NCI-H82 treated with DMSO at 0.1 percent for 48 hours (cell line): ENCODE data around the gene SLN.
"Not testable (repeated sequence)": the region's sequence is repeated elsewhere in the genome, so short reads cannot be mapped to it uniquely, and the experiment has no call there.

Experiments used
- DNase-seq: peaks from one replicate; lab custom pipeline; 2025; ENCODE audit not compliant: unreplicated experiment; lab: John Stamatoyannopoulos, UW

Gene SLN

DNA sequence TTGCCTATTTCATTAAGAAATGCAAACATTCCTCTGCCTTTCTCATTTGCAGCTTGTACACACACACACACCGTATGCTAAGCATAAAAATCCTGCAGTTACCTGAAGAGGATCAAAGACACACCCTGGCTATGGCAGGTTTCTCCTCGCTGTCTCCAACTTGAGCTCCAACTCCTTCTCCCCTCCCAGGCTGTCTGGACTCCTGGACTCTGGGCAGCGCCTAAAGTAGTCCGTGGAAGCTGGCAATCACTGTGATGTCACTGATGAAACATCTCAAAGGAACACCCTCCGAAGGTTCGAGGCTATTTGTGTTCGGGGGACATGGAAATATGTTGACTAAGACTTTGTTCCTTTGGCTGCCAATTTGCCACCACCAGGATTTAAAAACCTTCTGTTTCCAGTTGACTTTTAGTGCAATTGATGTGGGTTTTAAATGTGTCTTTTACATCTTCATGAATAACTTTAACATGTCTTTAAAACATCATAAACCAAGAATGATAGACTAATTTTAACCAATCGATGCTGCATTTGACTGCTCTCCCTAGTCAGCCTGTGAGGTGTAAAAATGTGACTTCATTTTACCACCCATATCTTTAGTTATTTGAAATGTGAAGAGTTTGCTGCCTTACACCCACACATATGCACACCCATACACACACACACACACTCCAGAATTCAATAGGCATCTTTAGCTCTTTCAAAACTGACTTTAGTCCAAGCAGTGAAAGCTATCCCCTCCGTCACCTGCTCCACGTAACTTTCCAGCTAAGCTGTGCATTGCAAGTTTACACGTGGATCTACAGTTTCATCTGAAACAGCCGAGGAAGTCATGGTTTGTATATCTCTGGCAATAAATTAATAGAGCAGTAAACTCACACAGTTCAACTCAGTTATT, at the start of gene SLN:
Gene SLN (minus strand): TSS at position 196 of the 895 bp plus-strand sequence.
- DNase-seq: no peak

DNA sequence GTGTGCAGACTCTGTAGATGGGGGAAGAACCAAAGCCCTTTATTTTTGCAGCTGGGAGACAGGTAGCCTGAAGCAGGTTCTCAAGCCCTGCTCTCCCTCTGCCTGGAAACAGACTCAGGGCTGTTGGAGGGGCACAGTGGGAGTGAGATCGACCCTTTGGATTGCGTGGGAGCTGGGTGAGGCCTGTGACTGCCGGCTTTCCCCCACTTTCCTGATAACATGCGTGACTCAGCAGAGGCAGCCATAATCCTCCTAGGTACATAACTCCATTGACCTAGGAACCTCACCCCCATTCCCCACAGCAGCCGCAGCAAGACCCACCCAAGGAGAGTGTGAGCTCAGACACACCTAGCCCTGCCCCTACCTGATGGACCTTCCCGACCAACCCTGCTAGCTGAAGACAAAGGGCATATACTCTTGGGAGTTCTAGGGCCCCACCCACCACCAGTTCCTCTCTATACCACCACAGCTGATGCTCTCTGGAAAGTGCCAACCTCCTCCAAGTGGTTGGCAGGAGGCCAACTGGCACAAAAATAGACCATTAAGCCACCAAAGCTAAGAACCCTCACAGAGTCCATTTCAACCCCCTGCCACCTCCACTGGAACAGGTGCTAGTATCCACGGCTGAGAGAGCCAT, 47.0 kb upstream of the SLN start:
- not testable (repeated sequence) for DNase-seq

DNA sequence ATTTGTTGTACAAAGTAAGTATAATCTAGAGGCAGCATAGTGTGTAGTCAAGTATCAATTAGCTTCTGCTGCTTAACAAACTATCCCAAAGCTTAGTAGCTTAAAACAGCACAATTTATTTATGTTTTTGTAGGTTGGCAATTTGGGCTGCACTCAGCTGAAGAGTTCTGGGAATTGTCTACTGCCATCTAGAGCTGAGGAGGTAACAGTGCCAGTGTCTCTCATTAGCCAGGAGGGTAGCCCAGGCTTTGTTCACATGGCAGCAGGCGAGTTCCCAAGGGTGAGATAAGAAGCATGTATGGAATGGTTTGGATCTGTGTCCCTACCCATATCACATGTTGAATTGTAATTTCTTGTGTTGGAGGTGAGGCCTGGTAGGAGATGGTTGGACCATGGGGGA, 45.8 kb upstream of the SLN start:
- no peak for DNase-seq

DNA sequence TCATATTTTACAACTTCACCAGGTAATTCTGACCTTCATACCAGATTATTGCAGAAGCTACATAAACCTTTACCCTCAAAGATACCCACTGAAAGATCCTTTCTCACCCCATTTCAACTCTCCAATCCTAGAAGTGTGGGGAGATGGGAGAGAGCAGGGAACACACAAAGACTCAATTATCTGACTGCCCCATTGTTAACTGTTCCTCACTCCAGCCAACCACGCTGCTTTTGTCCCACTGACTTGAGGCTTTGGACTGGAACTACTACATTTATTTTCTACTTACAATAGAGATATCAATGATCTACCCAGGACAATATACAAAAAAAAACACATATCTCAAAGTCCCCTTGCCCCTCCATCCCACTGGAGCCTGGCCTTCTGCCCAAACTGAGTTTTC, 44.7 kb upstream of the SLN start:
- DNase-seq: no peak

DNA sequence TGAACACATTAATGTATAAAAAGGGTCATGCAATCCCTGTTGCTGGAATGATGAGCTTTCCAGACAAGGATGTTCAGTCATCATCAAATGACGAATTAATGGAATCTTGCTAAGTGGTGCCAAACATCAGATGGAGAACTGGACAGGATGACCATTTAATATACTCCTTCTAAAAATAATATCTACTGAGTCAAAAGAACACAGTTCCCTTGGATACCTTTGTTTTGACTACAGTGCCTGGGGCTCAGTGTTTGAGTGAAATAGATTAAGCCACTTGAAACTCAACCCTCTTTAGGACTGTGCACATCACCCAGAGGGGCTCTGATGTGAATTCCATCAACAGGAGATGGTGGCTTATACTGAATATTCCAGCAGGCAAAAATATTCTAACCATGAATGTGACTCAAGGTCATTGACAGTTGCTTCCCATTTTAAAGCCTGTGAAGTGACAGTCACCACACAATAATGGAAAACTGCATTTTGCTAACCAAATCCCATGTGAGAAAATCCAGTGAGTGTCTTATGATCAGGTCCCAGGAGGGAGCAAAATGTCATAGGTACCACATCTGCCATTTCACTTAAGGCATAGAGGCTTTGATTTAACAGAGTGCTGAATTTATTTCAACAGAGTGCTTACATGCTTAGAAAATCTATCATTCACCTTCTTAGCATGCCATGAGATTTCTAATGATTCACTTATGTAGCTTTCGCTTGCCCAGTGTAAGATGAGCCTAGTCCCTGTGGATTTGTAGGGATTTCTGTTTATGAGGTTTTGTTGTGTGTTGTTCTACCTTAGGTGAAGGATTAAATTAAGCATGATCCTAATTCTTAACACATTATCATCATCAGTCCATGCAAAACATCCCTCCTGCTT, 41.3 kb upstream of the SLN start:
- no peak for DNase-seq

DNA sequence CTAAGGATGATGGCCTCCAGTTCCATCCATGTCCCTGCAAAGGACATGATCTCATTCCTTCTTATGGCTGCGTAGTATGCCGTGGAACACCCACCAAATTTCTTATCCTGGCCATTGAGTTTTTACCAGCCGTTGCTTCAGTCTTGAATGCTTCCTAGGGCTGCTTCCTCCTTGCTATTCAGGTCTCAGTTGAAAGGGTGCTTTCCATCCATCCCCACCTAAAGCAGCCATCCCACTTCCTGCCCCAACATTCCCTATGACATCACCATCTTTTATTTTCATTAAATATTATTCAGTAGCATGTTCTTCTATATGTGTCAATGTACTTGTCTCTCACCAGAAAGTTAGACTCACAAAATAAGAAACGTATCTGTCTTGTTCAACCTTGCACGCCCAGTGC, 40.7 kb upstream of the SLN start:
- no peak for DNase-seq

DNA sequence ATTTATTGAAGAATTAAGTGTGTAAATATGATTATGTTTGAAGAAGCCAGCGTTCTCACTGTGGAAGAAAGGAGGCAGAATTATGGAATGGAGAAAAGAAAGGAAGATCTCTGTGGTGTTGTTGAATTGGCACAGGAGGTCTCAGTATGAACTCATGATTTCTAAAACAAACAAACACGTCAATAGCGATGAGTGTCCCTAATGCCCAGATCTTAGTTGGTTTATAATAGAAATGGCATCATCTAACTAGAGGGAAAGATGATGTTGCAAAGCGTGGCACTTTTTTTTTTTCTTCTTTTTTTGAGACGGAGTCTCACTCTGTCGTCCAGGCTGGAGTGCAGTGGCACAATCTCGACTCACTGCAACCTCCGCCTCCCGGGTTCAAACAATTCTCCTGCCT, 39.2 kb upstream of the SLN start:
- no peak for DNase-seq

DNA sequence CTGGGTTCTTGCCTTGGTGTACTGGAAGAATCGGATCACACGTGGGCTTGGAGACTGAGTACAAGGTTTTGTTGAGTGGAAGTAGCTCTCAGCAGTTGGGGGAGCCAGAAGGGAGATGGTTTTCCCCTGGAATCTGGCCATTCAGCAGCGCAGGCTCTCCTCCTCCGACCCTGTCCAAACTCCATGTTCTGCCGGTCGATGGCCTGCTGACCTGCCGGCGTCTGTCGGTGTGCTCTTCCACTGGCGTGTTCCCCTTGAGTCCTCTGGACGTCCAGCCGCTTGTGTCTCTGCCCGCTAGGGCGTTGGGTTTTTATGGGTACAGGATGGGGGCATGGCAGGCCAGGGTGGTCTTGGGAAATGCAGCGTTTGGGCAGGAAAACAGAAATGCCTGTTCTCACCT, 38.5 kb upstream of the SLN start:
- no peak for DNase-seq

DNA sequence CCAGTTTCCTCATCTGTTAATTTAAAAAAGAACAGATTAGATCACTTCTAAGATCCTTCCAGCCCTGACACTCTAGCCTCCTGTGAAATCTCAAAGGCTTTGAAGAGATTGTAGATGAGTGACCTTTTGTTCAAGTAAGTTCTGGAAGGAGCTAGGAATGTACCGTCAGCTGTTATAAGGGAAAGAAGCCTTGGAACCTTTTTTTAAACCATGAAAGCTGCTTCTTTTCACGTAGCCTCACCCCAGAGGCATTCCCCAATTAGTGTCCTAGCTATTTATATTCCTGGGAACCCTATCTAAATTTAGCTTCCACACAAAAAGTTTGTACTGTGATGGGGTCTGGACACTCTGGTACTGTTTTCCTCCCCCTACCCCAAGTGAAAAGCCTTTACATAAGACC, 35.8 kb upstream of the SLN start:
- no peak for DNase-seq

DNA sequence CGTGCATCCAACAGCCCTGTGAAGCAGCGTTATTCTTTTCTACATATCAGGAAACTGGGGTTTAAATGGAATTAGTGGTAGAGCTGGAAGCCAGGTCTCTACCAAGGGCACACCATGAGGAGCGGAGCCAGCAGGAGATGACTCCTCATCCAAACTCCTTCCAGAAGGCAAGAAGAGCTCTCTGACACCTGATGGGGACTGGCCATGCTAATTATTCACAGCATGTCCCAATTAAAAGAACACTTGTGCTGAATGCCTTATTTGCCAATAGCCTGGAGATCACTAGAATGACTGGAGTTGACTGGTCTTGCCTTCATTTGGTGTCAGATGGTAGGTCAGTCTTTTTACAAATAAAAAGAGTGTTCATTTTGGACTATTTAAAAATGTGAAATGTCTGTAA, 32.9 kb upstream of the SLN start:
- DNase-seq: no peak

DNA sequence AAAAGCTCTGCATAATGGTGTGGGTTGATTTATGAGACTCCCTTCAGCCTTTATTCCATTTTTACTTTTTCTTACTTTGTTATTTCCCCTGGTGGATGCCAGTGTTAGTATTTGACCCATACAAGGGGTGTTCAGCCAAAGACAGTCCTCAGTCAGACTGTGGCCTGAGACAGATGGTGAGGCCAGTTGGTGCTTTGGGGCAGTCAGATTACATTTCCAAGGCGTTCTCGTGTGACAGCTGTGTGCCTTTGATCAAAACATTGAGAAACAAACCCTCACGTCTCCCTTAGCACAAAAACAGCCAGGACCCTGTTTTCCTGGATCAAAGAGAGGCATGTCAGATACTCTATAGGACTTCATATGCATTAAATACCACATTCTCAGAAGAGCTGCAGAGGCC, 31.3 kb upstream of the SLN start:
- DNase-seq: peak; percentile 74

DNA sequence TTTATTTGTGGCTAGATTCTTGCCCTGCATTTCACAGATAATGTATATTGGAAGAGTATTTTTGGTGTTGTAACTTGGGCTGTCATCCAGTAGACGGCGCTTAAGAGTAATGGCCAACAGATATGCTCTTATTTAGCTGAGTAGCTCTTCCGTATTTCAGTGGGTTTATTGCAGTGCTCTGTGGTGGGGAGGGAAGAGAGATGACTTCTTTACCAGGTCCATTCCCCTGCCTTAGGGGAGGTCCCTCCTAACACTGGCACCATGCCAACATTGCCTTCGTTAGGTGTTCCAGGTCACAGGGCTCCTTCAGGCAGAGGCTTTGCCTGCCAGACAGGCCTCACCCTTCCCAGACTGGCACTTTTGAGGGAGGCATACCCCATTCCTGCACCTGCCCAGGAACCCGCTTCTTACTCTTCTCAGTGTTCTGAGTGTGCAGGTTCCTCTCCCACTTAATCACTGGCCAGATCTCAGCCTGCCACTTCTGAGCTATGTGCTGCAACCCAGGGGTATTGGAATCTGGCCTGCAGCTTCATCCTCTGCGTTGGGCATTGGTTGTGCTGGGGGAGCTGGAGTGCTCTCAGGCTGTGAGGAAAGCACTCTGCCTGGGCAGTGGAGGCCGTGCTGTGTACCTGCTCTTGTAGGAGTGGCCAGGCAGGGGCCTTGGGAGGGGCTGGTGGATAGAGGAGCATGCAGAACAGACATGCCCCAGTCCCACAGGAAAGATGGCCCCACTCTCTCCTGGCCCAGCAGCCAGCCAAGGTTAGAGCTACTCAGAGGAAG, 29.4 kb upstream of the SLN start:
- DNase-seq: no peak

DNA sequence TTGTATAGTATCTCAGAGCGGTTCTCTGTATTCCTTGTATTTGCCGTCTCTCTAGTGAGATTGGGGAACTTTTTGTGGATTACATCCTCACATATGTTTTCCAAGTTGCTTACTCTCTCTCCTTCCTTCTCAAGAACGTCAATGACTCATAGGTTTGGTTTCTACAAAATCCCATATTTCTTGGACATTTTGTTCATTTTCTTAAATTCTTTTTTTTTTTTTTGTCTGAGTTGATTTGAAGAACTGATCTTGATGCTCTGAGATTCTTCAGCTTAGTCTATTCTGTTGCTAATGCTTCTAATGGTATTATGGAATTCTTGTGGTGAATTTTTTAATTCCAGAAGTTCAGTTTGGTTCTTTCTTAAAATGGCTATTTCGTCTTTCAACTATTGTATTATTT, 28.4 kb upstream of the SLN start:
- DNase-seq: no peak

DNA sequence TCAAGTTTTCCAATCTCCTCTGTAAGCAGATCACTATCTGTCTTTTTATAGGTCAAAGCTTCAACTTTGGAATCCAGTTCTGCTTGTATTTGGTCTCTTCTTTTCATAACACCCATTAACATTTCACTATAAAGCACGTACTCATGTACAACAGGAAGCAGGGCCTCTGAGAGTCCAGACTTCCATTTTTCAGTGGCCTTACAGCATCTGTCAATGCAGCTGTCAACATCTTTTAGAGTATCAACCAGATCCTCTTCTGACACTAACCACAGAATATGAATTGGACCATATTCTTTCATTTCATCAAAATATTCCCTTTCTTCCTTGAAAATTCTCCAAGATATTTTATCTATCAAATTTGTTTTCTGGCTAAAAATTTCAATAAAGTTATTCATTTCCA, 24.7 kb upstream of the SLN start:
- no peak for DNase-seq

DNA sequence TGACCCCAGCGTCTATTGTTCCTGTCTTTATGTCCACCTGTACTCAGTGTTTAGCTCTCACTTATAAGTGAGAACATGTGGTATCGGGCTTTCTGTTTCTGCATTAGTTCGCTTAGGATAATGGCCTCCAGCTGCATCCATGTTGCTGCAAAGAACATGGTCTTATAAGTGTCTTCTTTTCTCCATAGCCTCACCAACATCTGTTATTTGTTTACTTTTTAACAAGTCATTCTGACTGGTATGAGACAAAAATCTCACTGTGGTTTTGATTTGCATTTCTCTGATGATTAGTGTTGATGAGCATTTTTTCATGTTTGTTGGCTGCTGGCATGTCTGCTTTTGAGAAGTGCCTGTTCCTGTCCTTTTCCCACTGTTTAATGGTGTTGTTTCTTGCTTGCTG, 21.7 kb upstream of the SLN start:
- no peak for DNase-seq

DNA sequence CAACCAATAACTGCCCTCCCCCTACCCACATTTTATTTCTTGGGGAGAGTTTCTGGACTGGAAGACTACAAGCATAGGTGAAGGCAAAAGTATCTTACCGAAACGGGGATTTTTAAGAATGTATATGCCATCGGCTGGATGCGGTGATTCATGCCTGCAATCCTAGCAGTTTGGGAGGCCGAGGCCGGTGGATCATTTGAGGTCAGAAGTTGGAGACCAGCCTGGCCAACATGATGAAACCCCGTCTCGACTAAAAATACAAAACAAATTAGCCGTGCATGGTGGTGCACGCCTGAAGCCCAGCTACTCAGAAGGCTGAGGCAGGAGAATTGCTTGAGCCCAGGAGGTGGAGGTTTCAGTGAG, 20.8 kb upstream of the SLN start:
- no peak for DNase-seq

DNA sequence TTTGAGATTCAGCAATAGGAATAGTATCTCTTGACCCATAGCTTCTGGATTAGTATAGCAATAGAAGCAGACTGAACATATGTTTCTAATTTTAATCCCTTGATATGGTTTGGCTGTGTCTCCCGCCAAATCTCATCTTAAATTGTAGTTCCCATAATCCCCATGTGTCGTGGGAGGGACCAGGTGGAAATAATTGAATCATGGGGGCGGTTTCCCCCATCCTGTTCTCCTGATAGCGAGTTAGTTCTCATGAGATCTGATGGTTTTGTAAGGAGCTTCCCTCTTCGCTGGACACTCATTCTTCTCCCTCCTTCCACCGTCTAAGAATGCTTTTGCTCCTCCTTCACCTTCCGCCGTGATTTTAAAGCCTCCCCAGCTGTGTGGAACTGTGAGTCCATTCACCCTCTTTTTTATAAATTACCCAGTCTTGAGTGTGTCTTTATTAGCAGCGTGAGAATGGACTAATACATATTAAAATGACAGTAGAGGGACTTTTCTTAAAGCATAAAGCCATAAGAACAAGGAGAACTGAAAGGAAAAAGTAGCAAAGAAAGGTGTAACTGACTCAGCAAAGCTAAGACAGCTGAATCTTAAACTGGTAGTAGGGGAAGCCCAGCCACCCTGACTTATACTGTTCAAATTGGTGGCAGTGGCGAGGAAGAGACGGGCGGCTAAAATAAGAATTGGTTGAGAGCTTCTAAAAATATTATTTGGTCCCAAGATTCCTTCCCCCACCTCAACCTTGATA, 20.3 kb upstream of the SLN start:
- peak; percentile 81 for DNase-seq

DNA sequence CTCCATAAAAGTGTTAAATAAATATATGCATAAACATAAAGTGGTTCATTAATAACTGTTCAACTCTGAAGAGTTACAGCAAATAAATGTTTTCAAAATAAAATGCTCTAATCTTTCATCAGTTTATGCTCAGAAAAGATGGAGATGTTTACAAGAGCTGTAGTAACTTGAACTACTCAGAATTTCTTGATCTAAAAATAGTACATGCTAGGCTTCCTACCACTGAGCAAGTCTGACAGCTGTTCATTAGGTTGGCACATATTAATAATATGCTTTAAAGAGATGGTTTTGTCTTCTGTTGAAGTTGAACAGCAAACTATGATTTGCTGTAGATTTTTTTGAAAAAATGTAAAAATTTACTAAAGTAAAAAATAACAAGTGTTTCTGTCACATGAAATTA, 10.8 kb upstream of the SLN start:
- no peak for DNase-seq

DNA sequence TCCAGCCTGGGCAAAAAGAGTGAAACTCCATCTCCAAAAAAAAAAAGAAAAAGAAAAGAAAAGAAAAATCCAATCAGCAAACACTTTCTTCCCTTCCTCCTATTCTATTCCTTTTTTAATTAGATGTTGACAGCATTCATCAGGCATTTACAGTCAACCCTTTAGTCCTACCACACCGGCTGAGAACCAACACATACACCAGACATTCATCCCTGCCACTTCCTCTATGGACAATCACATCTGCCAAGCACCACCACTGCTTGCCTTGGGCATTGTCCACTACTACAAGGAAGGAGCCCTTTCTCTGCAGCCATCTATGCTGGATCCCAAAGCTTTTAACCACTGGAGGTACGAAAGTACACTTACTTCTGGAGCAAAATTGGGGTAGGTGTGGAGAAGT, 9.4 kb upstream of the SLN start:
- DNase-seq: no peak

DNA sequence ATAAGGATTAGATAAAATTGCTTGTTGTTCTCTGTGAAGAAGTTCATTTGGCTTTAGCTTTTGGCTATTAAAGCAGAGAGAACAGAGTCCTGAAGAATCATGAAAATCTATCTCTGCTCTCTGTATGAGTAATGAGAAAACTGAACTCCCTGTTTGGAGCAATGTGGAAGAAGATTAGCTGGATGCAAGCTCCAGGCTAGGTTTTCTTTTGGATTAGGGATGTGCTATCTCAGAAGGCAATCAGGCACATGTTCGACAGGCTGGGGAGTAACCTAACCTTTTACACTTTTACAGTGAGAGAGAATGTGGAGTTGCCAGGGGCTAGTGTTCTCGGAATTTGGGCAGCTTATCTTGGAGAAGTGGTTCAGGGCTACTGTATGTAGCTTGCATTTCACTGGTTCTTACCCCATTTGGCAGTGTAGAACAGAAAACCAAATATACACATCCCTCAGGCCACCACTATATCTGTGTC, 8.5 kb upstream of the SLN start:
- no peak for DNase-seq
